ENCODE results near the gene ALKBH2.

The ALKBH2 gene

DNA sequence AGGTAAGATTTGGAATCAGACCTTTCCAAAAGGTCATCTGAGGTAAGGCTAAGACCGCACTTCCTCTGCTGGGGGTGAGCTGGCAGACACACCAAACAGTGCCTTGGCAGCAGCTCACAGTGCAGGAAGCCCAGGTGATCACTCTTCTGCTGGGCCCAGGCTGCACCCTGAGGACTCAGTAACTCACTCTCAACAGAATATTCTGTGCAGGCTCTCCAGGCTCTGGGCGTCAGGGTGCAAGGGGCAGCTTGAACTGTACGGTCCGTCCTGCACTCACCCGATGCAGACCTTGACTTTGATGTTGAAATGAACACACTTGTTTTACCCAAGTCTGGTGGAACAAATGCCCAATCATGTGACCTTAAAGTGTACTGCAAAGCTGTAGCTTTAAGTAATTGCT lies 6.0 kb downstream of the ALKBH2 start:
- H3K27me3 ChIP-seq (ENCODE audit: control insufficient read depth, insufficient read depth, low read length): no peaks in the 10 kb centered on the region
- H3K4me1 ChIP-seq (ENCODE audit: control insufficient read depth, insufficient read depth, low read length): peaks cover 4% of the 10 kb centered on the region
- H3K27ac ChIP-seq (ENCODE audit: low read depth, low read length): no peak overlapping the region
- H3K36me3 ChIP-seq (ENCODE audit: control insufficient read depth, insufficient read depth, low read length): peaks cover 43% of the 10 kb centered on the region
- no peak overlapping the region for H3K4me3 ChIP-seq (ENCODE audit: low read length)
- H3K9ac ChIP-seq (ENCODE audit: low read length): no peak overlapping the region

GRCh38 chr12:109085590-109085989 lies 7.7 kb downstream of the ALKBH2 start:
- Histone ChIP-seq H3K36me3 (ENCODE audit: control insufficient read depth, insufficient read depth, low read length) (peaks cover 50% of the 10 kb centered on the region), H3K9ac (ENCODE audit: low read length) (no peak overlapping the region), H3K4me3 (ENCODE audit: low read length) (no peak overlapping the region), H3K27ac (ENCODE audit: low read depth, low read length) (no peak overlapping the region), H3K27me3 (ENCODE audit: control insufficient read depth, insufficient read depth, low read length) (no peaks in the 10 kb centered on the region), H3K4me1 (ENCODE audit: control insufficient read depth, insufficient read depth, low read length) (no peaks in the 10 kb centered on the region)

- Histone ChIP-seq H3K27me3 (ENCODE audit: control insufficient read depth, insufficient read depth, low read length) (no peaks in the 10 kb centered on the region), H3K9ac (ENCODE audit: low read length) (no peak overlapping the region), H3K36me3 (ENCODE audit: control insufficient read depth, insufficient read depth, low read length) (peaks cover 51% of the 10 kb centered on the region), H3K27ac (ENCODE audit: low read depth, low read length) (no peak overlapping the region), H3K4me1 (ENCODE audit: control insufficient read depth, insufficient read depth, low read length) (no peaks in the 10 kb centered on the region), H3K4me3 (ENCODE audit: low read length) (no peak overlapping the region)
Measured at GRCh38 chr12:109084425-109084824, 8.8 kb downstream of the ALKBH2 start.

DNA sequence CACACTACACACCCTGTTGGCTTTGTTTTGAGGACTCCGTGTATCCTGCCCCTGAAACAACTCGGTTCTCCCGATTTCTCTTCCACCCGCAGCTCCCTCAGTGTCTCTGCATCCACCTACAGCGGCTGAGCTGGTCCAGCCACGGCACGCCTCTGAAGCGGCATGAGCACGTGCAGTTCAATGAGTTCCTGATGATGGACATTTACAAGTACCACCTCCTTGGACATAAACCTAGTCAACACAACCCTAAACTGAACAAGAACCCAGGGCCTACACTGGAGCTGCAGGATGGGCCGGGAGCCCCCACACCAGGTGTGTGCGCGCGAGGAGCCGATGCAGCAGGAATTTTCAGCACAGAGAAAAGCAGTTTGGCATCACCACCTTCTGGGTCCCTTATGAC lies 10.5 kb downstream of the ALKBH2 start:
- Histone ChIP-seq H3K27ac (ENCODE audit: low read depth, low read length) (no peak overlapping the region), H3K4me1 (ENCODE audit: control insufficient read depth, insufficient read depth, low read length) (no peaks in the 10 kb centered on the region), H3K27me3 (ENCODE audit: control insufficient read depth, insufficient read depth, low read length) (no peaks in the 10 kb centered on the region), H3K9ac (ENCODE audit: low read length) (no peak overlapping the region), H3K4me3 (ENCODE audit: low read length) (no peak overlapping the region), H3K36me3 (ENCODE audit: control insufficient read depth, insufficient read depth, low read length) (peaks cover 39% of the 10 kb centered on the region)

GRCh38 chr12:109074866-109075265 lies 18.4 kb downstream of the ALKBH2 start:
- Histone ChIP-seq H3K4me3 (ENCODE audit: low read length) (no peak overlapping the region), H3K27me3 (ENCODE audit: control insufficient read depth, insufficient read depth, low read length) (no peaks in the 10 kb centered on the region), H3K27ac (ENCODE audit: low read depth, low read length) (no peak overlapping the region), H3K9ac (ENCODE audit: low read length) (no peak overlapping the region), H3K36me3 (ENCODE audit: control insufficient read depth, insufficient read depth, low read length) (peaks cover 20% of the 10 kb centered on the region), H3K4me1 (ENCODE audit: control insufficient read depth, insufficient read depth, low read length) (no peaks in the 10 kb centered on the region)

DNA sequence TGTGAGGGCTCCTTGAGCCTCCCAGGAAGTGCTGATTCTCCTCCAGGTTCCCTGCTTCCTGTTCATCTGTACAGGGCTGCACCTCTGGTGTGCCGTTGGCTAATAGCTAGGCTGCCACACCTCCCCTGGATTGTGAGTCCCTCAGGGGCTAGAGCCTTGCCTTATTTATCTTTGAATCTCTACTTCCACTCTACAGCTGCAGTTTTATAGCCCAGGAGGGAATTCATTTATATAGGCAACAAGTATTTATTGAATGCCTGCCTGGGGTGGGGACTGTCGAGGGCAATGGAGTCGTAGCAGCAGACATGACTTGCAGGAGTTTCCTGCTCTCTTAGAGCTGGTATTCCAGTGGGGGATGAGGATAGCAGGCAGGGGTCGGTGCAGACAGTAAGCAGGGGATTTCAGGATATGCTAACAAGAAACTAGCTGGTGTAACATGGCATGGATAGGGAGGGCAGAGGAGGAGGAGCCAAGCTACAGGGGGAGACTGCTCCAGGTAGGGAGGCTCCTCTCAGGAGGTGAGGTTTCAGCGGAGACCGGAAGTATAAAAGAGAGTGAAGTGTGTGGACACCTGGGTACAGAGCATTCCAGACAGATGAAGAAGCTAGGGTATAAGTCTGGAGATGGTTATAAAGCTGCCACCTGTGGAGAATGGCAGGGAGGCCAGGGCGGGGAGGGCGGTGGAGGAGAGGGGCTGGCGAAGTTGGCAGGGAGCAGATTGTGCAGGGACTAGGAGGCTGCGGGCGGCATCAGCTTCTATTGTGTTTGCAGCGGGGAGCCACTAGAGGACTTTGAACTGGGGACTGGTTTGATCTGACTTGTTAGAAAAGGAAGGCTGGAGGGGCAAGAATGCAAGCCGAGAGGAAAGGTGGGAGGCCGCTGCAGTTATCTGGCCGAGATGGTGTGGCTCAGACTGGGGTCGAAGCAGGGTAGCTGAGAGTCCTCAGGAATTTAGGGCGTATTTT lies 23.7 kb downstream of the ALKBH2 start:
- Histone ChIP-seq H3K27ac (ENCODE audit: low read depth, low read length) (no peak overlapping the region), H3K4me1 (ENCODE audit: control insufficient read depth, insufficient read depth, low read length) (no peaks in the 10 kb centered on the region), H3K36me3 (ENCODE audit: control insufficient read depth, insufficient read depth, low read length) (peaks cover 30% of the 10 kb centered on the region), H3K4me3 (ENCODE audit: low read length) (peak overlapping the region; percentile 22), H3K27me3 (ENCODE audit: control insufficient read depth, insufficient read depth, low read length) (no peaks in the 10 kb centered on the region), H3K9ac (ENCODE audit: low read length) (no peak overlapping the region)

- Histone ChIP-seq H3K36me3 (ENCODE audit: control insufficient read depth, insufficient read depth, low read length) (peaks cover 17% of the 10 kb centered on the region), H3K27ac (ENCODE audit: low read depth, low read length) (no peak overlapping the region), H3K9ac (ENCODE audit: low read length) (no peak overlapping the region), H3K4me3 (ENCODE audit: low read length) (no peak overlapping the region), H3K4me1 (ENCODE audit: control insufficient read depth, insufficient read depth, low read length) (no peaks in the 10 kb centered on the region), H3K27me3 (ENCODE audit: control insufficient read depth, insufficient read depth, low read length) (no peaks in the 10 kb centered on the region)
Measured at GRCh38 chr12:109065853-109066193, 27.4 kb downstream of the ALKBH2 start.

GRCh38 chr12:109065154-109065852 lies 28.0 kb downstream of the ALKBH2 start:
- no peak overlapping the region for H3K4me3 ChIP-seq (ENCODE audit: low read length)

DNA sequence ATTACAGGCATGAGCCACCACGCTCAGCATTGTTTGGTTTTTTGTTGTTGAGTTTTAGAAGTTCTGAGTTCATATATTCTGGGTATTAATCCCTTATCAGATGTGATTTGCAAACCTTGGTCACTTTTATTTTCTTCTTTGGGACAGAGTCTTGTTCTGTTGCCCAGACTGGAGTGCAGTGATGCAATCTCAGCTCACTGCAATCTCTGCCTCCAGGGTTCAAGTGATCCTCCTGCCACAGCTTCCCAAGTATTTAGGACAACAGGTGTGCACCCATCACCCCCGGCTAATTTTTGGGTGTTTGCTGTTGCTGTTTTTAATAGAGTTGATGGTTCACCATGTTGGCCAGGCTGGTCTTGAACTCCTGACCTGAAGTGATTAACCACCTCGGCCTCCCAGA lies 29.1 kb downstream of the ALKBH2 start:
- Histone ChIP-seq H3K27me3 (ENCODE audit: control insufficient read depth, insufficient read depth, low read length) (no peaks in the 10 kb centered on the region), H3K27ac (ENCODE audit: low read depth, low read length) (no peak overlapping the region), H3K4me1 (ENCODE audit: control insufficient read depth, insufficient read depth, low read length) (no peaks in the 10 kb centered on the region), H3K36me3 (ENCODE audit: control insufficient read depth, insufficient read depth, low read length) (peaks cover 13% of the 10 kb centered on the region), H3K9ac (ENCODE audit: low read length) (no peak overlapping the region), H3K4me3 (ENCODE audit: low read length) (no peak overlapping the region)

More at GRCh38 chr12:109065154-109065852, 28.0 kb downstream of the ALKBH2 start:
- no peak overlapping the region for H3K9ac ChIP-seq (ENCODE audit: low read length)
- H3K27ac ChIP-seq (ENCODE audit: low read depth, low read length): no peak overlapping the region
- peaks cover 17% of the 10 kb centered on the region for H3K36me3 ChIP-seq (ENCODE audit: control insufficient read depth, insufficient read depth, low read length)
- H3K4me1 ChIP-seq (ENCODE audit: control insufficient read depth, insufficient read depth, low read length): no peaks in the 10 kb centered on the region
- no peaks in the 10 kb centered on the region for H3K27me3 ChIP-seq (ENCODE audit: control insufficient read depth, insufficient read depth, low read length)

DNA sequence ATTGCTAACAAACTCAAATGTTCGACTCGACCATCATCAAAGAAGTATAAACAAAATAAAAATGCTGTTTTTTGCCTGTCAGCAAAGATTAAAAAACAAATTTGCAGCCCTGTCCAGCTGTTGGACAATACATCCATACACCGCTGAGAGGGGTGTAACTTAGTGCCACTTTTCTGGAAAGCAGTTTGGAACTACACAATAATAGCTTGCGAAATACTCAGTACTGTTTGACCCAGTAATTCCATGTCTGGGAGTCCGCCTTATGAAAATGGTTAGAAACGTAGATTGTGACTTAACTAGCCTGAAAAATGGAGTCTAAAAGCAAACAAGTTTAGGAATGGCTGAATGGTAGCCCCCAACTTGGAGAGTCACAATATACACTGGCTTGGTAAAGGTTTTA lies 34.5 kb downstream of the ALKBH2 start:
- Histone ChIP-seq H3K27ac (ENCODE audit: low read depth, low read length) (no peak overlapping the region), H3K9ac (ENCODE audit: low read length) (no peak overlapping the region), H3K4me1 (ENCODE audit: control insufficient read depth, insufficient read depth, low read length) (no peaks in the 10 kb centered on the region), H3K36me3 (ENCODE audit: control insufficient read depth, insufficient read depth, low read length) (no peaks in the 10 kb centered on the region), H3K27me3 (ENCODE audit: control insufficient read depth, insufficient read depth, low read length) (no peaks in the 10 kb centered on the region), H3K4me3 (ENCODE audit: low read length) (no peak overlapping the region)

DNA sequence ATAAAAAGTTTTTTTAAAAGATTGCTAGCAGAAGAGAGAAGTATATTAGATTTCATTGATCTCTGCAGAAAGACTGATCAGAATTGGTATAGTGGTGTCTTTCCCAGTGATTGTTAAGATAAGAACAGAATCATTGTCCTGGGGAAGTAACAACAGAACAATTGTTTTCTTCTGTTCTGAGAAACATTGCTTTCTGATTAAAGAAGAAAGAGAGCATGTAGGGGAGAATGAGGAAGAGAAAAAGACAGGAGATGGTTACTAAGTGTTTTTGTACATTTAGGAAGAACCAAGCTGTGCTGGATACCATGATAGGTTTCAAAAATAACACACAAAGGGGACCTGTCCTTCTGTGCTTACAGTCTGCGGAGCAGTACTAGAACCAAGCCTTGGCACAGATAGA lies 35.9 kb downstream of the ALKBH2 start:
- Histone ChIP-seq H3K36me3 (ENCODE audit: control insufficient read depth, insufficient read depth, low read length) (no peaks in the 10 kb centered on the region), H3K9ac (ENCODE audit: low read length) (no peak overlapping the region), H3K27ac (ENCODE audit: low read depth, low read length) (no peak overlapping the region), H3K4me1 (ENCODE audit: control insufficient read depth, insufficient read depth, low read length) (no peaks in the 10 kb centered on the region), H3K4me3 (ENCODE audit: low read length) (no peak overlapping the region), H3K27me3 (ENCODE audit: control insufficient read depth, insufficient read depth, low read length) (no peaks in the 10 kb centered on the region)

DNA sequence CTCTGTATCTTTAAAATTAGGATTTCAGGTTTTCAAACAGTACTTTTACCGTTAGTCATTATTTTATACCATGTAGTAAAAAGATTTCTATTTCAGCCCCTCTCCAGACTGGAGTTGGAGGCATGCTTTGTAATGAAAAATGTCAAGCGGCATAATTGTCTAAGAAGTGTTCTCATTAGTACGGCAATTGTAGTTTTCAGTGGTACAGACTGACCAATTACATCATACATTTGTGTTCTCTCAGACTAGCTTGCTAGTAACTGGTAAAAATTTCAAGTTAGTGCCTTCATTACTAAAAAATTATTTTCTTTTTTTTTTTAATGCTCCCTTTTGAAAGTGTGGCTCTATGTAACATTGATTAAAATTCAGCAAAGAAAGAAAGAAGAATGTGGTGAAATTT lies 36.4 kb downstream of the ALKBH2 start:
- H3K27ac ChIP-seq (ENCODE audit: low read depth, low read length): no peak overlapping the region
- H3K36me3 ChIP-seq (ENCODE audit: control insufficient read depth, insufficient read depth, low read length): no peaks in the 10 kb centered on the region
- no peaks in the 10 kb centered on the region for H3K27me3 ChIP-seq (ENCODE audit: control insufficient read depth, insufficient read depth, low read length)
- peaks cover 3% of the 10 kb centered on the region for H3K4me1 ChIP-seq (ENCODE audit: control insufficient read depth, insufficient read depth, low read length)
- H3K9ac ChIP-seq (ENCODE audit: low read length): no peak overlapping the region
- no peak overlapping the region for H3K4me3 ChIP-seq (ENCODE audit: low read length)

All from rectal smooth muscle tissue (tissue), 1 donor.